GM13977 (cell line): ENCODE measurements around the gene PBX3.

Experiments used
- DNase-seq: peaks from one replicate; pipeline ENCODE4 v3.0.0; 2012; ENCODE audit warnings: low spot score
- in situ Hi-C: fragments of 300-500 bp; cut with MboI; formaldehyde crosslinking; loops from one replicate; pipeline ENCODE4 v1.12.0; 2022; ENCODE audit warnings: low sequenced_read_pairs, low pct_unique_long_range_greater_than_20kb, mixed read lengths, inconsistent platforms; ENCODE audit not compliant: unreplicated experiment
- TF ChIP-seq, protein P1 (sequence below): IDR thresholded peaks from 2 replicates; pipeline ENCODE4 v1.5.1; 2012; ENCODE audit warnings: mild to moderate bottlenecking, control low read depth; ENCODE audit not compliant: insufficient read depth; ENCODE audit errors: extremely low read depth, missing control alignments

PBX3 gene

DNA sequence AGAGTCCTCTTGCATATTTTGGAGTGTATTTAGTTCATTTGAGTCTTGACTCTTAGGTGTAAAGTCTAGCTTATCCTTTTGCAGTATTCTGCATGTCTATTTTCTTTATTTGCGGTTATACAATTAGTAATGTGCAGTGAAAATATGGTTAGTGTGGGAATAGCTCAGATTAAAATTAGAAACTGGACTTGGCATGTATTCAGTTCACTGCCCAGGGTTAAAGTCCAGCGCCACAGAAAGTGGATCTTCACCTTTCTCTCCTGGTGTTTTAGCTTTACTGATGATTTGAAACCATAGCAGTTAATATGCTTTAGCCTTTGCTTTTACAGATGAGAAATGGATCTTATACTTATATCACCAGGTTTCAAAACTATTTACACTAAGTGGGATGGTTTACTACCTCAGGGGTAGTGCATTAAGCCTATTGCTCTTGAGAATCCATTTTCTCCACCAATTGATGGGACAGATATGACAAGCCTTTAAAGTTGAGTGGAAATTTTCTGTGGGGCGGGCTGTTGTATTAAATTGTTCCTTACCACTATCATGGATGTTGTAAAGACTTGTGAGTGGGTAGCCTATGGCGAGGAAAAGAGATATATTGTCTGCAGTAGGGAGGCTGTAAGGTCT, 48.9 kb downstream of the PBX3 start:
- DNase-seq, result no peak
- in situ Hi-C loops, result no loop called here
- TF ChIP-seq, protein P1, sequence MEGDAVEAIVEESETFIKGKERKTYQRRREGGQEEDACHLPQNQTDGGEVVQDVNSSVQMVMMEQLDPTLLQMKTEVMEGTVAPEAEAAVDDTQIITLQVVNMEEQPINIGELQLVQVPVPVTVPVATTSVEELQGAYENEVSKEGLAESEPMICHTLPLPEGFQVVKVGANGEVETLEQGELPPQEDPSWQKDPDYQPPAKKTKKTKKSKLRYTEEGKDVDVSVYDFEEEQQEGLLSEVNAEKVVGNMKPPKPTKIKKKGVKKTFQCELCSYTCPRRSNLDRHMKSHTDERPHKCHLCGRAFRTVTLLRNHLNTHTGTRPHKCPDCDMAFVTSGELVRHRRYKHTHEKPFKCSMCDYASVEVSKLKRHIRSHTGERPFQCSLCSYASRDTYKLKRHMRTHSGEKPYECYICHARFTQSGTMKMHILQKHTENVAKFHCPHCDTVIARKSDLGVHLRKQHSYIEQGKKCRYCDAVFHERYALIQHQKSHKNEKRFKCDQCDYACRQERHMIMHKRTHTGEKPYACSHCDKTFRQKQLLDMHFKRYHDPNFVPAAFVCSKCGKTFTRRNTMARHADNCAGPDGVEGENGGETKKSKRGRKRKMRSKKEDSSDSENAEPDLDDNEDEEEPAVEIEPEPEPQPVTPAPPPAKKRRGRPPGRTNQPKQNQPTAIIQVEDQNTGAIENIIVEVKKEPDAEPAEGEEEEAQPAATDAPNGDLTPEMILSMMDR, result no peak

DNA sequence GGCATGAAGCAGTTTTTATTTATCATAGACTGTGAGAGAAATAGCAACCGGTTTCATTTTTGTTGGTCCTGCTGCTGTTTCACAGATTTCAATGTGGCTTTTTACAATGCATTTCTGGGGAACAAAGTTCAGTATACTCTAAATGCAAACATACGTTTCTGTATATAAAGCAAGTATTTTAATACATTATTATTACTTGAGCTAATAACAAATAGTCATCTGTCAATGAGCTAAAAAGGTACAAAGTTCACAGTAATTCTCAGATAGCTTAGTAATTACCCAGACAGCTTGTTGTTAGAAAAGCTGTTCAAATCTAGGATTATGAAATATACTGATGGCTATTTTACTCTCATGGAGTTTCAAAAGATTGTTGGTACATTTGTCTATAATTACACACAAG, 50.8 kb downstream of the PBX3 start:
- TF ChIP-seq, protein P1, result no peak
- in situ Hi-C loops, result no loop called here

DNA sequence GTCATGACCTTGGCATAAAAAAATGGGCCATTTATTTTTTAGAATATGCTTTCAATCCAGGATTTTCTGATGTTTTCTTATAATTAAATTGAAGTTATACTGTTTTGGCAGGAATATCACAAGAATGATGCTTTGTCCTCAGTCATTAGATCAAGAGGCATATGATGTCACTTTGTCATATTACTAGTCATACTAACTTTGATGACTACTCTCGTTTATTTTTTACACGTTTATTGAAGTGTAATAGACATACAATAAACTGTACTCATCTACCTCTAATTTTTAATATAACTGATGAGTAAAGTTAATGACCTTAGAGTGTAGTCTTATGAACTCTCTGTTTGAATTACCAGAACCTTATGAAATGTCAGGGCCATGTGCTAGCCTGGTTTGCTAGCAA, 56.4 kb downstream of the PBX3 start:
- TF ChIP-seq, protein P1, result no peak
- no peak for DNase-seq

More for the DNA sequence above, 50.8 kb downstream of the PBX3 start:
- DNase-seq, result no peak

DNA sequence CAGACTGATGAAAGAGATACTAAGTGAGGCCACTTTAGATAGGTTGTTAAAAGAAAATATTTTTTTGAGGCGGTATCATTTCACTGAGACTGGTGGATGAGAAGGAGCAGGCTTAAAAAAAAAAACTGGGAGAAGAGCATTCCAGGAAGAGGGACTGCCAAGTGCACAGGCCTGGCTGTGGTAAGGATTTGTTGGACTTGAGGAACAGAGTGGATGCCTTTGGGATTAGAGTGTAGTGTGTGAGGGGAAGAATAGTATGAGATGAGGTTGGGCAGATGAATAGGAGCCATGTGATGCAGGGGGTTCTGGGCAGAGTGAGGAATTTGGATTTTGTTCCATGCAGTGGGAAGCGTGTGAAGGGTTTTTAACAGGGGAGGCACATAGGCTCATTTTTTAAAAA, 57.9 kb downstream of the PBX3 start:
- DNase-seq, result no peak
- TF ChIP-seq, protein P1, result no peak
- in situ Hi-C loops, result no loop called here

More for the DNA sequence above, 56.4 kb downstream of the PBX3 start:
- in situ Hi-C loops, result no loop called here

DNA sequence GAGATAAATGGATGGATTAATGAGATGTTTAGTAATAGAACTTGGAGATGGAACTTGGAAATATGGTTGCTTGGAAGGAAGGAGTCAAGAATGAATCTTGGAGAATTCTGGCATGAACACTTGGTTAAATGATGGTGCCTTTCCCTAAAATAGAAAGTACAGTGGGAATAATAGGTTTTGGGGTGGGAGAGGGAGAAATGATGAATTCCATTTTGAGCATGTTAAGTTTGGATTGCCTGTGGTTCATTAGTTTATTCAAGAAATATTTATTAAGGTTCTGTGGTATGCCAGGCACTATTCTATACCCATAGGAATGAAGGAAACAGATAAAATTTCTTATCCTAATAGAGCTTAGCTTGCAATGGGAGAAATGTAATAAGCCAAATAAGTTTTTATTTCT, 58.4 kb downstream of the PBX3 start:
- DNase-seq, result no peak
- TF ChIP-seq, protein P1, result no peak
- in situ Hi-C loops, result no loop called here

DNA sequence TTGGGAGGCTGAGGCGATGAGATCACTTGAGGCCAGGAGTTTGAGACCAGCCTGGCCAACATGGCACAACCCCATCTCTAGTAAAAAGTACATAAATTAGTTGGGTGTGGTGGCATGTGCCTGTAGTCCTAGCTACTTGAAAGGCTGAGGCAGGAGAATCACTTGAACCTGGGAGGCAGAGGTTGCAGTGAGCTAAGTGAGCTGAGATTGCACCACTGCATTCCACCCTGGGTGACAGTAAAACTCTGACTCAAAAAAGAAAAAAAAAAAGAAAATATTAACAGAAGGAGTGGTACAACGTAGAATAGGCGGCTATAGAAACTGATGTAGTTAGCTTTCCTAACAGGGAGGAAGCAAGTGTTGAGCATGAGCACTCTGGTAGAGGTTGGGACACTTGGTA, 59.9 kb downstream of the PBX3 start:
- DNase-seq, result no peak
- TF ChIP-seq, protein P1, result no peak
- in situ Hi-C loops, result no loop called here
